SH-SY5Y (cell line): Measurements from ENCODE around the gene FAM3B.

Experiments
- GATA2 ChIP-seq: IDR thresholded peaks from 2 replicates; pipeline ENCODE4 v1.6.1; 2011; ENCODE audit warnings: mild to moderate bottlenecking, low read depth, low read length
- GATA3 ChIP-seq: IDR thresholded peaks from 2 replicates; pipeline ENCODE4 v1.6.1; 2011; ENCODE audit warnings: low read depth, mild to moderate bottlenecking, low read length, moderate library complexity

- TF ChIP-seq GATA3 (no peak), GATA2 (no peak)
Observed at GRCh38 chr21:41319273-41319672, 2.7 kb downstream of the FAM3B start.
